Measurements from ENCODE around the gene OMA1.
A peak's percentile ranks its signal among the peaks of the same experiment; 100 is the strongest.
"Not testable (repeated sequence)": the region's sequence is repeated elsewhere in the genome, so short reads cannot be mapped to it uniquely, and the experiment has no call there.

The OMA1 gene

DNA sequence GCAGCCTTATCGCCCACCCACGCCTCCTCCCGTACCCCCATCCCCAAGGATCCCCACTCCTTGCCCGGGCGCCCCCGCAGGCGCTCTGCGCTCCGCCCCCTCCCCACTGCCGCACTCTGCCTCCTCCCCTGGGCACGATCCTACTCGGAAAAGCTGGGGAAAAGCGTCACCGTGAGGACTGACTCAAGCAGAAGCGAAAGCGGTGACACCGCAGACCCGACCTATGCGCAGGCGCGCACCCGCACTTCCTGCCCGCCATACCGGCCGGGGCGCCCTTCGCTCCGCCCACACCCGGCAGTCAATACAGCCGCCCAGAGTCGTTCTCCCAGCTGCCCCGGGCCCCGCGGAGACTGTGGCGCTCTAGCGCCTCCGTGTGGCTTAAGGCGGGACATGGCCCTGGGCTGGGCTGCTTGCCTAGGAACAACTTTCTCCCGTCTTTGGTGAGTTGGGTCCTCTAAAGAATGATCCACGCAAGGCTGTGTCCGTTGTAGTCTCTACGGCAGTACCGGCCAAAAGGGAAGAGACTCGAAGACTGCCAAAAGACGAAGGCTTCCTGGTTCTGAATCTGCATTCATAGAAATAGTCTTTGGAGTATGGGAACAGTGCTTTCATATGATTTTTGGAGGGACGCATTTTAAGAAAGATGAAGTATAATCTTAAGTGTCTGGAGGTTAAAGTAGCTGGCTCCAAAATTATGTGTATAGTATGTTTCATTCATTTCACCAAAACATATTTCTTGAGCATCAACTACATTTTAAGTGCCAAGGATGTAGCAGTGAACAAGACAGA lies at the start of gene OMA1:
Gene OMA1 (minus strand): TSS at position 207 of the 789 bp plus-strand sequence. CDS start 7,432 bp downstream, outside the sequence.
- H3K4me1 Mint-ChIP-seq = peaks cover 27% of the 10 kb centered on the region
- ATAC-seq = peak; percentile 95
- H3K27me3 Mint-ChIP-seq = no peaks in the 10 kb centered on the region
- H3K36me3 Mint-ChIP-seq (ENCODE audit: low read depth) = no peaks in the 10 kb centered on the region
- no peaks in the 10 kb centered on the region for H3K9me3 Mint-ChIP-seq
- peak within 1 kb of the TSS; percentile 92 for H3K4me3 Mint-ChIP-seq
- peak within 1 kb of the TSS; percentile 96 for H3K27ac Mint-ChIP-seq
- DNase-seq = peak; percentile 98

- Mint-ChIP-seq H3K36me3 (ENCODE audit: low read depth) (no peaks in the 10 kb centered on the region), H3K4me1 (no peaks in the 10 kb centered on the region), H3K9me3 (no peaks in the 10 kb centered on the region), H3K27ac (no peak overlapping the region), H3K4me3 (no peak overlapping the region), H3K27me3 (peaks cover 32% of the 10 kb centered on the region)
- DNase-seq = no peak
- ATAC-seq = no peak
Measured at GRCh38 chr1:58594546-58594945, 48.0 kb upstream of the OMA1 start.

DNA sequence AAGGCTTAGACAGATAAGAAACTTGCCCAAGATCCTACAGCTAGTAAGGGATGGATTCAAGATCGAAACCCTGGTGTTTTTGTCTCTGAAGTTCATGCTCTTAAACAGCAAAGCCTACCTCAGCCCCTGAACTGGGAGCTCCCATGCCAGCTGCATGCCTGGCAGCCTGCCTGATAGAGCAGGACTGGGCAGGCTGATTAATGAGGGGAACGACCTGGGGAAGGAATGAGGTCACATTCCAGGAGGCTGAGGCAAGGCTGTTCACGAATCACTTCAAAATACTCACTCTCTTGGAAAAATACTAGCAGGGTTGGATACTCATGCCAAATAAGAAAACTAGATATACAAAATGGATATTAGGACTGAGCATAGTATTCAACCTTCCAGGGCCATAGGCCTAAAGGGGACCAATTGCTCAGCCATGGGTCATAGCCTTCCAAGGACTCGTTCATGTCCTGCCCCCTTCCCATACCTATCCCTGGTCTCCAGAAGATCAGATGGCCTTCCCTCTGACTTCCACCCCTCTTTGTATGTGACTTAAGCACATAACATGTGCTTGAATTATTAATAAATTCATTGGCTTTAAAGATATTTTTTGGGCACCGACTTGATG lies 46.1 kb upstream of the OMA1 start:
- no peak for ATAC-seq
- H3K27ac Mint-ChIP-seq = no peak overlapping the region
- no peaks in the 10 kb centered on the region for H3K9me3 Mint-ChIP-seq
- no peak overlapping the region for H3K4me3 Mint-ChIP-seq
- no peaks in the 10 kb centered on the region for H3K36me3 Mint-ChIP-seq (ENCODE audit: low read depth)
- peaks cover 21% of the 10 kb centered on the region for H3K27me3 Mint-ChIP-seq
- H3K4me1 Mint-ChIP-seq = no peaks in the 10 kb centered on the region
- DNase-seq = no peak

DNA sequence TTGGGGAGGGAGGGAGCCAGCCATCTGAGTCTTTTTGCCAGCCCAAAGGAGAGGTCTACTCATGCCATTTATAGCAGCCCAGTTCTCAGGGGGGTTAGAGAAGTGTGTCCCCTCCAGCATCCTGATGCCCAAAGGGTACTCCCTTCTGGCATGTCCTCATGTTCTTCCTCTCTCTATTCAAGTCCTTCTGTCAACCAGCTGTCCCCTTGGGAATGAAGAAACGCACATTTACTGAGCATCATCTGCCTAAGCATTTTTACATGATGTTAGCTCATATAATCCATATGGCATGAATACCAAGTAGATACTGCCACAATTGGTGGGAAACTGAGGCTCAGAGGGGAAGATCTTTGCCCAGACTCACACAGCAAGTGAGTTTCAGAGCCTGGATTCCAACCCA lies 45.3 kb upstream of the OMA1 start:
- no peaks in the 10 kb centered on the region for H3K4me1 Mint-ChIP-seq
- H3K27me3 Mint-ChIP-seq = peaks cover 20% of the 10 kb centered on the region

GRCh38 chr1:58590019-58590418 lies 43.5 kb upstream of the OMA1 start:
- Mint-ChIP-seq H3K27ac (no peak overlapping the region), H3K9me3 (no peaks in the 10 kb centered on the region), H3K36me3 (ENCODE audit: low read depth) (no peaks in the 10 kb centered on the region), H3K27me3 (peaks cover 31% of the 10 kb centered on the region), H3K4me1 (peaks cover 4% of the 10 kb centered on the region), H3K4me3 (no peak overlapping the region)
- DNase-seq (no peak), ATAC-seq (no peak)

More for the DNA sequence above, 45.3 kb upstream of the OMA1 start:
- no peaks in the 10 kb centered on the region for H3K36me3 Mint-ChIP-seq (ENCODE audit: low read depth)
- DNase-seq (no peak), ATAC-seq (no peak)
- H3K9me3 Mint-ChIP-seq = no peaks in the 10 kb centered on the region
- no peak overlapping the region for H3K27ac Mint-ChIP-seq
- H3K4me3 Mint-ChIP-seq = no peak overlapping the region

- Mint-ChIP-seq H3K4me1 (peaks cover 17% of the 10 kb centered on the region), H3K9me3 (no peaks in the 10 kb centered on the region), H3K4me3 (no peak overlapping the region), H3K27ac (no peak overlapping the region), H3K27me3 (peaks cover 34% of the 10 kb centered on the region), H3K36me3 (ENCODE audit: low read depth) (no peaks in the 10 kb centered on the region)
- ATAC-seq (no peak), DNase-seq (no peak)
Measured at GRCh38 chr1:58588396-58588795, 41.9 kb upstream of the OMA1 start.

- ATAC-seq (no peak), DNase-seq (no peak)
- no peaks in the 10 kb centered on the region for H3K36me3 Mint-ChIP-seq (ENCODE audit: low read depth)
- H3K9me3 Mint-ChIP-seq = no peaks in the 10 kb centered on the region
- H3K4me1 Mint-ChIP-seq = peaks cover 18% of the 10 kb centered on the region
- H3K4me3 Mint-ChIP-seq = no peak overlapping the region
- no peak overlapping the region for H3K27ac Mint-ChIP-seq
- H3K27me3 Mint-ChIP-seq = peaks cover 35% of the 10 kb centered on the region
Measured at GRCh38 chr1:58587667-58588066, 41.1 kb upstream of the OMA1 start.

DNA sequence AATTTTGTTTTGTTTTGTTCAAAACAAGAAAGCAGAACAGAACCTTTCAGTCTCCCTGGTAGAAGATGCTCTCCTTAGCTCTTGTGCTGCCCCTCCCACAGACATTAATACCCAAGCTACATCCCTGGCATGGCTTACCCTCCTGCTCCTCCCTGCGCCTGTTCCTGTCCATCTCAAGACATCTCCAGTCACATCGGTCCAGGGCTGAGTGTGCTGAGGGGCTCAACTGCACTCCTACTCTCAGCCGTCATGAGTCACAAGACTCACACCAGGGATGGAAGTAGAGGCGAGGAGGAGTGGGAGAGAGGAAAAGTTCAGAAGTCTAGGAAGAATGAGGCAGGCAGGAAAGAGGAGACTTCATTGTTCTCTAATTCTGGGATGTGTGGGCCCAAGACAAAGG lies 39.7 kb upstream of the OMA1 start:
- ATAC-seq (no peak), DNase-seq (no peak)
- H3K4me1 Mint-ChIP-seq = peaks cover 18% of the 10 kb centered on the region
- H3K9me3 Mint-ChIP-seq = no peaks in the 10 kb centered on the region
- peaks cover 35% of the 10 kb centered on the region for H3K27me3 Mint-ChIP-seq
- H3K36me3 Mint-ChIP-seq (ENCODE audit: low read depth) = no peaks in the 10 kb centered on the region
- H3K27ac Mint-ChIP-seq = no peak overlapping the region
- H3K4me3 Mint-ChIP-seq = no peak overlapping the region

DNA sequence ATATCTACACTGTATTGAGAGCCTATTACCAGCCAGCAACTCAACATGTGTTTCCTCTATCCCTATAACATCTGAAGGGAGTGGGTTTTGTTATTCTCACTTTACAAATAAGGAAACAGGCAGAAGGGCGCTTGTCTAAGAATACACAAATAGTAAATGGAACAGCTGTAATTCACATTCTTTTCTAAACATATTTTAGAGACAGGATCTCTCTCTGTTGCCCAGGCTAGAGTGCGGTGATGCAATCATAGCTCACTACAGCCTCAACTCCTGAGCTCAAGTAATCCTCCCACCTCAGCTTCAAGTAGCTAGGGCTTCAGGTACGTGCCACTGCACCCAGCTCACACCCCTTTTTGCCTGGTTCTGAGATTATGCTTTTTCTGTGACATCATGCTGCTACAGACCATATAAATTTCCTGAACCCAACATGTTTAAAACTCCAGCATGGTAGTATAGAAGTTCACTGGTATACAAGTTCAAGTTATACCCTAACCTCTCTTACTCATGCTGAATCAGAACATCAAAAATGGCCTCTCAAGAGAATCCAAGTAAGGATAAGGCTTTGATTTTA lies 39.1 kb upstream of the OMA1 start:
- Mint-ChIP-seq H3K4me1 (peaks cover 18% of the 10 kb centered on the region), H3K27ac (no peak overlapping the region), H3K4me3 (no peak overlapping the region), H3K36me3 (ENCODE audit: low read depth) (no peaks in the 10 kb centered on the region), H3K9me3 (no peaks in the 10 kb centered on the region), H3K27me3 (peaks cover 36% of the 10 kb centered on the region)
- no peak for DNase-seq
- no peak for ATAC-seq

- Mint-ChIP-seq H3K9me3 (no peaks in the 10 kb centered on the region), H3K4me3 (no peak overlapping the region), H3K27ac (no peak overlapping the region), H3K36me3 (ENCODE audit: low read depth) (no peaks in the 10 kb centered on the region), H3K4me1 (peaks cover 18% of the 10 kb centered on the region), H3K27me3 (peaks cover 33% of the 10 kb centered on the region)
- ATAC-seq (no peak), DNase-seq (no peak)
Measured at GRCh38 chr1:58585166-58585565, 38.6 kb upstream of the OMA1 start.

DNA sequence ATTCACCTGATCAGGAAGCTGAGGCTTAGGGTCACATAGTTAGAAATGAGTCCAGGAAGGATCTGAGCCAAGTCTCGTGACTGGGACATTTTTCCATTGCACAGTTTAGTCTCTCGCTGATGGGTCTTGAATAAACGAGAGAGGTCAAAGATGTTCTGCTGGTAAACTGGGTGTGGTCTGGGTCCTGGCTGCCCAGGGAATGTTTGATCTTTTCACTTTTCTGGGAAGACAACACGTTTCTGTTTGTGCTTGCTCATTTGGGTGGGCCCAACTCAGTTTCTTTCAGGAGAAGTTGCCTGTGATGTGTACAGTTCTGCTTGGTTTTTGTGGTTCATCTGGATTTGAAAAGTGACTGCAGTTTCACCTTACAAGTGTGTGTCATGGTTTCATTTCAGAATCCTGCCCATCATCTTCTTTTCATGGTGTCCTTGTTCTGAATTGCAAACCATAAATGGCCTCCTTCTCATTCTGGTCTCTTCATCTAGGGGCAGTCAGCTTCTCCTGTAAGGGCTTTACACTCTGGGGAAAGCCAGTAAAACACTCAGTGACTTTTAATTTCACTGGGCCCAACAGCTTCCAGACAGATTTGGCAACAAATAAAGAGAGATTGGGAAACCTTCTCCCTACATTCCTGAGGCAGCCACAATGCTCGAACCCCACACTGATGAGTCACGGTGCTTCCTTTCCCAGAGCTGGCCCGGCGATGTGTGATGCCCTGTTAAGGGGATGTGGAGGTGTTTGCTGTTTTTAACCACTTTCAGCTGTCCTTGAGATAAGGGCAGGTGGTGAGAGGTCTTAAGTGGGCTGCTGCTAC lies 37.8 kb upstream of the OMA1 start:
- Mint-ChIP-seq H3K27ac (no peak overlapping the region), H3K9me3 (no peaks in the 10 kb centered on the region), H3K4me3 (no peak overlapping the region), H3K27me3 (peaks cover 39% of the 10 kb centered on the region), H3K36me3 (ENCODE audit: low read depth) (no peaks in the 10 kb centered on the region), H3K4me1 (peaks cover 18% of the 10 kb centered on the region)
- DNase-seq (no peak), ATAC-seq (peak; percentile 75)

GRCh38 chr1:58583496-58583895 lies 37.0 kb upstream of the OMA1 start:
- Mint-ChIP-seq H3K27ac (no peak overlapping the region), H3K27me3 (peaks cover 43% of the 10 kb centered on the region), H3K4me3 (no peak overlapping the region), H3K9me3 (no peaks in the 10 kb centered on the region), H3K4me1 (peaks cover 18% of the 10 kb centered on the region), H3K36me3 (ENCODE audit: low read depth) (no peaks in the 10 kb centered on the region)
- ATAC-seq = no peak
- DNase-seq = no peak

DNA sequence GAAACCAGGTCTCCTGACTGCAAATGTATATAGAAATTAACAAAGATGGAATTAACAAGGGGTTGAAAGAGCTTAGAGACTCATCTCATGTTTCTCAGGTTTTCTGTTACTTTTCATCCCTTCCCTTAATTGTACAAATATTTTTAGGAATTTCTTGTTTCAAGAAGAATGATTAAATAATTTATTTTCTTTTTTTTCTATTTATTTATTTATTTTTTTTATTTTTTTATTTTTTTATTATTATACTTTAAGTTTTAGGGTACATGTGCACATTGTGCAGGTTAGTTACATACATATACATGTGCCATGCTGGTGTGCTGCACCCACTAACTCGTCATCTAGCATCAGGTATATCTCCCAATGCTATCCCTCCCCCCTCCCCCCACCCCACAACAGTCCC lies 35.6 kb upstream of the OMA1 start:
- not testable (repeated sequence) for DNase-seq

DNA sequence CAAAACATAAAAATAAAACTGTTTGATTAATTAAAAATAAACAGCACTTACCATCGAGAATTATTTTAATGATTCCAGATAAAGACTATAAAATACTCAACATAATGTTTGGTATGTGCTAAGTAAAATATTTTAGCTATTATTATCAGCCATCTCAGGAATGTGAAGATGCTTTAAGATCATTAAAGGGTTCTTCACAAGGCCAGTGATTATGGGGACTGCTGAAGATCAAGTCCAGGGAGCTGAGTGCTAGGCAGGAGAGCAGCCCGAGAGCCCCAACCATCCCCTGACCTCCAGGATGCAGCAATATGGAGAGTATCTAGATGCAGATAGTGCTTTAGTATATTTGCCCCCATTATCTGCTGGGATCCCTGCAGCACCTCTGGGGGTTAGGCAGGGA lies 35.1 kb upstream of the OMA1 start:
- H3K36me3 Mint-ChIP-seq (ENCODE audit: low read depth) = no peaks in the 10 kb centered on the region
- no peak overlapping the region for H3K4me3 Mint-ChIP-seq
- peaks cover 30% of the 10 kb centered on the region for H3K4me1 Mint-ChIP-seq
- DNase-seq = no peak
- H3K27ac Mint-ChIP-seq = no peak overlapping the region
- H3K27me3 Mint-ChIP-seq = peaks cover 49% of the 10 kb centered on the region
- no peaks in the 10 kb centered on the region for H3K9me3 Mint-ChIP-seq
- no peak for ATAC-seq

More for the DNA sequence above, 35.6 kb upstream of the OMA1 start:
- H3K4me1 Mint-ChIP-seq = peaks cover 29% of the 10 kb centered on the region
- H3K27ac Mint-ChIP-seq; ATAC-seq; H3K4me3 Mint-ChIP-seq; H3K9me3 Mint-ChIP-seq; H3K36me3 Mint-ChIP-seq (ENCODE audit: low read depth): not testable (repeated sequence)
- peaks cover 53% of the 10 kb centered on the region for H3K27me3 Mint-ChIP-seq
